HG03575 (cell line): ENCODE results near the gene LMBR1.
"Not testable (repeated sequence)": the region's sequence is repeated elsewhere in the genome, so short reads cannot be mapped to it uniquely, and the experiment has no call there.

ENCODE experiments used
- ATAC-seq: cut with Tn5 transposase; IDR thresholded peaks from one replicate; pipeline ENCODE4 v1.9.1; 2021; ENCODE audit not compliant: unreplicated experiment, insufficient number of reproducible peaks, low FRiP score; ENCODE audit errors: extremely low read depth

LMBR1 gene

GRCh38 chr7:156651474-156651873, 241.5 kb downstream of the LMBR1 start:
- no peak for ATAC-seq

- ATAC-seq: no peak
These were observed 242.9 kb downstream of the LMBR1 start for GRCh38 chr7:156650042-156650441.

- ATAC-seq: not testable (repeated sequence)
These were observed 245.7 kb downstream of the LMBR1 start for GRCh38 chr7:156647330-156647729.

DNA sequence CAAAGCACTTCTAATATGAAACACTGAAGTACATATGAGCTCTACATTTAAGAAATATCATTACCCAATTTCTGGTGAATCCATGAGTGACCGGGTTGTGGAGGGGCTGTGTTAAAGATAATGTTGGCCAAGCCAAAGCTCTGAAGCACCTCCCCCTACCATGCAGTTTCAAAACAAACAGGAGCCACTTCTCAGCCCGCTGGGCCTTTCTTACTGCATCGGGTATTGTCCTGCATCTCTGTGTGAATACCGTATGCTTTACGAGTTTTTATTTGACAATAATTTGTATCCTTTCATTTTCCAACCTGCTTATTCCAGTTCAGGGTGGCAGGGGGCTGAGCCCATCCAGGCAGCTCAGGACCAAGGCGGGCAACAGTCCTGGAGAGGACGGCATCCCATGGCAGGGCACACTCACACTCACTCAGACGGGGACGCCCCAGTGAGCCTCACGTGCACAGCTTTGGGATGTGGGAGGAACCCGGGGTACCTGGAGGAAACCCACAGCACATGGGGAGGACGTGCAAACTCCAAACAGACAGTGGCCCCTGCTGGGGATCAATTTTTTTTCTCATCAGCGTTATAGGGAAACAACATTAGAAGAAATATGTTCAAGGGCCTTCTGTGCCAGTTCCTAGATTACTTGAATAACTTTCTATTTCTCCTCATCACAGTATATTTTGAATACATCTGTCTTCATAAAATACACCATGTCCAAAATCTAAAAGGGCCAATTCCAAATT, 250.5 kb downstream of the LMBR1 start:
- ATAC-seq: no peak

- ATAC-seq: peak; percentile 15
These were observed 252.0 kb downstream of the LMBR1 start for GRCh38 chr7:156640949-156641485.

- peak; percentile 49 for ATAC-seq
These were observed 252.6 kb downstream of the LMBR1 start, which contains the start of gene RNF32 for GRCh38 chr7:156640257-156640948. Gene RNF32, plus strand, starts transcription at chr7:156640774. Its CDS starts 3,104 bp downstream, at chr7:156643878.

- ATAC-seq: no peak
These were observed 253.3 kb downstream of the LMBR1 start for GRCh38 chr7:156639426-156640256.

- ATAC-seq: no peak
These were observed 254.4 kb downstream of the LMBR1 start for GRCh38 chr7:156638443-156639077.

GRCh38 chr7:156637093-156637492, 255.9 kb downstream of the LMBR1 start:
- not testable (repeated sequence) for ATAC-seq

- ATAC-seq: no peak
These were observed 257.2 kb downstream of the LMBR1 start for GRCh38 chr7:156635529-156636385.

DNA sequence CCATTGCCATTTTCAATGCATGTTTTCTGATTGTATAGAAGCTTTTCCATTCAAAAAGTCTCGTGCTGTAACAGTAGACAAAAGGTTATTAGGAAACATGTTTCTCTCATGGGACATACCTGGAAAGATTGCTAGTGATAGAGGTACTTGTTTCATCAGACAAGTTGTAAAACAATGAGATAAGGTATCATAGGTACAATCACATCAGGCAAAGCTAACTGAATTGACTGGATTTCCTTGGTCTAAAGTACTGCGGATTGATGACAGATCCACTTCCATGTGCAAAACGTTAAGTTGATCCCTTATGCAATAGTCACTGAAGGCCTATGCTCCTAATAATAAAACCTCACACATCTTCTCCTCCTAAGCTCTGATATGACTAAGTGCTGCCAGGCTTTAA, 258.9 kb downstream of the LMBR1 start:
- no peak for ATAC-seq

- no peak for ATAC-seq
These were observed 263.1 kb downstream of the LMBR1 start for GRCh38 chr7:156629873-156630272.

- ATAC-seq: no peak
These were observed 264.4 kb downstream of the LMBR1 start for GRCh38 chr7:156628562-156628961.
